ENCODE measurements around the gene GALNT2.

The GALNT2 gene

GRCh38 chr1:230251644-230252191, 184.7 kb downstream of the GALNT2 start:
- DNase-seq: no peak
- Histone ChIP-seq H3K4me3 (ENCODE audit: low read depth, low read length) (no peak overlapping the region), H3K9me3 (ENCODE audit: severe bottlenecking) (no peaks in the 10 kb centered on the region), H3K36me3 (peaks cover 28% of the 10 kb centered on the region), H3K27ac (no peak overlapping the region), H3K27me3 (ENCODE audit: insufficient read depth, low read depth, severe bottlenecking) (no peaks in the 10 kb centered on the region)
- no peak for TF ChIP-seq CTCF (IDR thresholded peaks at IDR 0.05; ENCODE audit: low read depth, low read length)

GRCh38 chr1:230253150-230253549, 186.1 kb downstream of the GALNT2 start:
- DNase-seq: no peak
- no peak for TF ChIP-seq CTCF (IDR thresholded peaks at IDR 0.05; ENCODE audit: low read depth, low read length)
- H3K27me3 ChIP-seq (ENCODE audit: insufficient read depth, low read depth, severe bottlenecking): no peaks in the 10 kb centered on the region
- no peak overlapping the region for H3K27ac ChIP-seq
- H3K9me3 ChIP-seq (ENCODE audit: severe bottlenecking): no peaks in the 10 kb centered on the region
- peaks cover 34% of the 10 kb centered on the region for H3K36me3 ChIP-seq
- H3K4me3 ChIP-seq (ENCODE audit: low read depth, low read length): no peak overlapping the region

- DNase-seq: no peak
- peaks cover 33% of the 10 kb centered on the region for H3K36me3 ChIP-seq
- peaks cover 1% of the 10 kb centered on the region for H3K9me3 ChIP-seq (ENCODE audit: severe bottlenecking)
- no peak for TF ChIP-seq CTCF (IDR thresholded peaks at IDR 0.05; ENCODE audit: low read depth, low read length)
- no peak overlapping the region for H3K27ac ChIP-seq
- H3K27me3 ChIP-seq (ENCODE audit: insufficient read depth, low read depth, severe bottlenecking): no peaks in the 10 kb centered on the region
- H3K4me3 ChIP-seq (ENCODE audit: low read depth, low read length): no peak overlapping the region
Measured at GRCh38 chr1:230254265-230254664, 187.2 kb downstream of the GALNT2 start.

GRCh38 chr1:230255116-230255515, 188.1 kb downstream of the GALNT2 start:
- TF ChIP-seq CTCF (IDR thresholded peaks at IDR 0.05; ENCODE audit: low read depth, low read length): no peak
- Histone ChIP-seq H3K36me3 (peaks cover 30% of the 10 kb centered on the region), H3K4me3 (ENCODE audit: low read depth, low read length) (no peak overlapping the region), H3K27me3 (ENCODE audit: insufficient read depth, low read depth, severe bottlenecking) (no peaks in the 10 kb centered on the region), H3K9me3 (ENCODE audit: severe bottlenecking) (peaks cover 3% of the 10 kb centered on the region), H3K27ac (no peak overlapping the region)
- no peak for DNase-seq

GRCh38 chr1:230255991-230256390, 189.0 kb downstream of the GALNT2 start:
- no peaks in the 10 kb centered on the region for H3K27me3 ChIP-seq (ENCODE audit: insufficient read depth, low read depth, severe bottlenecking)
- no peak for DNase-seq
- no peak for TF ChIP-seq CTCF (IDR thresholded peaks at IDR 0.05; ENCODE audit: low read depth, low read length)
- peaks cover 3% of the 10 kb centered on the region for H3K9me3 ChIP-seq (ENCODE audit: severe bottlenecking)
- no peak overlapping the region for H3K27ac ChIP-seq
- H3K36me3 ChIP-seq: peaks cover 24% of the 10 kb centered on the region
- H3K4me3 ChIP-seq (ENCODE audit: low read depth, low read length): no peak overlapping the region

- H3K27me3 ChIP-seq (ENCODE audit: insufficient read depth, low read depth, severe bottlenecking): no peaks in the 10 kb centered on the region
- no peak overlapping the region for H3K4me3 ChIP-seq (ENCODE audit: low read depth, low read length)
- peaks cover 3% of the 10 kb centered on the region for H3K9me3 ChIP-seq (ENCODE audit: severe bottlenecking)
- no peak overlapping the region for H3K27ac ChIP-seq
- peaks cover 24% of the 10 kb centered on the region for H3K36me3 ChIP-seq
- TF ChIP-seq CTCF (IDR thresholded peaks at IDR 0.05; ENCODE audit: low read depth, low read length): no peak
- DNase-seq: no peak
Measured at GRCh38 chr1:230256896-230257295, 189.9 kb downstream of the GALNT2 start.
